NCI-H1092 treated with DMSO at 0.1 percent for 48 hours (cell line): Measurements from ENCODE around the gene ARID3B.
"Not testable (repeated sequence)": the region's sequence is repeated elsewhere in the genome, so short reads cannot be mapped to it uniquely, and the experiment has no call there.

Experiments
- DNase-seq: peaks from one replicate; lab custom pipeline; 2025; lab: John Stamatoyannopoulos, UW

The ARID3B gene

DNA sequence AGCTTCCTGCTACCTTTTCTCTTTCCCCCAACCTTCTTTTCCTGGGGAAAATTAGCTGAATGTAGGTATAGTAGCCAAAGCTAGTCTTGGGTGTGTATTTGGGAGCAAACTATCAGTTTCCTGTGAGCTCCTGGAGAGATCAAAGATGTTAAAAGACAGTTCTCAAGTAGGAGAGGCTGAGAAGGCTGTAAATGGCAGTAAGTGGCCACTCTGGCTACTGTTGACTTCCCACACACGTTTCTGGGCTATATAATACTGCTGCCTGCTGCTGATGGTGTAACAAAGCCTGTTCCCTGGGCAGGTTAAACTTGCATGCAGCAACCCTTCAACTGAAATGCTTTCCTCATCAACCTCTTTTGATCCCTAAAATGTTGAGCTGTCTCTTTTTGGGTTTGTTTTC lies 27.6 kb downstream of the ARID3B start:
- no peak for DNase-seq

DNA sequence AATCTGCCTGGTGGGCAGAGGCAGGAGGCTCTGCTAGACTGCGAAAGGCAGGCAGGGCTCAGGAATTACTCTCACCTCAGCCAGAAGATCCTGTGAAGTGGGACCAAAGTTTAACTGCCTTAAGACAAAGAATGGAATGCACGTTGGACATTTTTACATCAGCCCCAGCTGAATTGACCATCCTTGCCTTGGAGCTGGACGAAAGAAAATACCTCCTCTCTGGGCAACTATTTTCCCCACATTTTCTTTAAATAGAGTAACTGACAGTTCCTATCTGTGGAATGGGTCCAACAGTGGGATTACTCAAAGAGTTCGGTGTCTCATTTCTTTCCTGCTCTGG lies 28.7 kb downstream of the ARID3B start:
- DNase-seq, result no peak

DNA sequence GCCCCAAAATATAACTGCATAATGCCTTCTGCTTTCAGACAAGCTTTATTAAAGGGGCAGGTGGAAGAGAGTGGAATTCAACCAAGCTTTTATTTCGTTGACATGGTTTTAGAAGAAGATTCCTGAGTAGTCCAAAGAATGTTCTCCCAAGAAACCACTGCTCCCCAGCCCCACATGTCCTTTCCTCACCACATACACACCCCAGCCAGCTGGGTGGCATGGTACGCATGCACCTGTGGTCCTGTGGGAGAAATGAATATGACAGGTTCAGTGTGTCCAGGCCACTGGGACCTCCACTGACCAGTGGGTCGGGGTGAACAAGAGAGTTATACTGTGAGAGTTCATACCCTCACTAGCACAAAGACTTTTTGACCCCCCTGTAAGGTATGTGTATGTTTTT lies 30.2 kb downstream of the ARID3B start:
- no peak for DNase-seq

DNA sequence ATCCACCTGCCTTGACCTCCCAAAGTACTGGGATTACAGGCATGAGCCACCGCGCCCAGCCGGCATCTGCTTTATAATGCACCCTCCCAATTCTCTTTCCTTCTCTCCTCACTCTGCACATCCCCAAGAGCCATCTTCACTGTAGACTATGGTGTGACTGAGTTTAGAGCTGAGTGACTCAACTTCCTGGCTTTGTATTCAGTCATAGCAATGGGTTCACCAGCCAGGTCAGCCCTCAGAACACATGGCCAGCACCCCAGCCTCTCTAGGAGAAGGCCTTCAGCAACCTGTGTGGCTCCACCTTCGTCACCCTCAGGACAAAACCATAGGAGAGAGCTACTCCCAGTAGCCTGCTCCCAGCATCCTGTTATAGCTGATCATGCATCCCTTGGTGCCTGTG lies 33.0 kb downstream of the ARID3B start:
- DNase-seq, result no peak

DNA sequence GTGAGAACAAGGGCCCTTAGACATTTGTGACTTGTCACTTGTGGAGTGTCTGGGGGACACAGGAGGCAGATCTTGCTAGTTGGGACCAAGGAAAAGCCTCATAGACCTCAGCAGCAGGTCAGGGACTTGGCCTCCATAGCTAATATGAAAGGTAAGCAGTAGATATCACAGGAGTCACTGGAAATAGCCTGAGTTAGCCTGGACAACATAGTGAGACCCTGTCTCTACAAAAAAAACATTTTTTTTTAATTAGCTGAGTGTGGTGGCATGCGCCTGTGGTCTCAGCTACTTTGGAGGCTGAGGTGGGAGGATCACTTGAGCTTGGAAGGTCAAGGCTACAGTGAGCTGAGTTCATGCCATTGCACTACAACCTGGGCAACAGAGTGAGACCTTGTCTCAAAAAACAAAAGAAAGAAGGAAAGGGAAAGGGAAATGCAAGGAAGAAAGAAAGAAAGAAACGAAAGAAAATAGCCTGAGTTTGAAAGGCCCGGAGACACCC lies 37.5 kb downstream of the ARID3B start:
- DNase-seq, result no peak

DNA sequence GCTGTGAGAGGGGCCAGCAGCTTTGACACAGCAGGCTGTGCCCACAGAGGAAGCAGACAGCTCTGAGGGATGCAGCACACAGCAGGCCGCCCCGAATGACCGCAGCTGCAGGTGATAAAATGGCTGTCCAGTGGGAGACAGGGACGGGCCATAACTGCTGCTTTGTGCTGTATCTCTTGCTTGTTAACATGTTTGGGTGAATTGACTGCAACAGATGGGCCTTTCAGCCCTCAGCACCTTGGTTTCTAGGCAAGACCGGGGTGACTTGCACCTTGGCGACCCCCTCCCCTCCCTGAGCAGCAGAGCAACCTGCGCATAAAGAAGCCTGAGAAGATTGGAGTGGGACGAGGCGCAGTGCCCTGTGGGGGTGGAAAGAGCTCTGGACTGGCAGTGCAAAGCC lies 38.0 kb downstream of the ARID3B start:
- DNase-seq, result no peak

DNA sequence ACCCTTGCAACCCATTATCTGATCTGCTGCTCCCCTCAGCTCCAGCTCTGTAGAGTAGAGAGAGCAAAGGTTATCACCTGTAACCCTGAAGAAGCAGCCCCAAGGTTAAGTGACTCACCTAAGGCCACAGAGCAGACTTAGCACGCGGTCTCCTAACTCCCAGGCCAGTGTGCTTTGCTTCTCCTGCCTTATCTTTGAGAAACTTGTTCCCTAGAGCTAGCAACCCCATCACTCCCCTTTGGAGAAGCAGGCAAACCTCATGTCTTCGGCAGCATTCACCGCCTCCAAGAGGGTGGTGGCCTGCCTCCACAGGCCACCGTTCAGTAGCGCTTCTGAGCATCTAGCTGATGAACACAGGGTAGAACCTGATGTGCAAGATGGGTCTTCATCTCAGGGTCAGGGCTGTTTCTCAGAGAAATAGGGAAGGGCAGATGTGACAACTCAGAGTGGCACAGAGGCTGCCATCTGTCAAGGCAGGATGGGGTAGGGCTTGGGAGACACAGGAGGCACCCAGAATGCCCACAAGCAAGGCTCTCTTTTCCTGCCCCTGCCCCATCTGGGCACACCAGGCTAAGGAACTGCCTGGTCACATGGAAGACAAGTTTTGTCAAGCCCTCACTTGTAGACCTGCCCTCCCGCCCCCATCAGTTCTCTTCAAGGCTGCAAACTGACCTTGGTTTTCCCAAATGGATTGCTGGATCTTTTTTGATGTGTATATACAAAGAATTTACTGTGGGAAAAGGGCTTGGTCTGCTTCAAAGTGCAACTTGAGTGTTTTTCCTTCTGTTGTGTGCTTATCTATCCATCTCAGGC lies 39.7 kb downstream of the ARID3B start:
- DNase-seq, result no peak

DNA sequence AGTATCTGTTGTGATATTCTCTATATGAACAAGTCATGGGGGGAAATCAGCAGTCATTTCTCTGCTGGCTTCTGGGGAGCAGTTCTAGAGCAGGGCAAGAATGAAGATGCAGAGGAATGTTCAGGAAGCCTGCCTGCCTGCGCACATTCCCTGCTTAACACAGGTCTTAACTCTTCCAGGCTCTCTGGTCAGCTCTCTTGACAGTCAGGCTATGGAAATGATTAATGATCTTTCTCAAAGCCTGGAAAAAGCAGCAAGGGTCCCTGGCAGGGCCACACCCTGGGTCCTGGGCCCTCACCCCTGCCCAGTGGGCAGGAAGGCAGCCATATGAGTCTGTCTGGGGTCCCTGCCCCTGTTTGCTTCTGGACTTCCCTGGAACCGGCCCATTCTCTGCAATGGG lies 43.2 kb downstream of the ARID3B start:
- DNase-seq, result no peak

DNA sequence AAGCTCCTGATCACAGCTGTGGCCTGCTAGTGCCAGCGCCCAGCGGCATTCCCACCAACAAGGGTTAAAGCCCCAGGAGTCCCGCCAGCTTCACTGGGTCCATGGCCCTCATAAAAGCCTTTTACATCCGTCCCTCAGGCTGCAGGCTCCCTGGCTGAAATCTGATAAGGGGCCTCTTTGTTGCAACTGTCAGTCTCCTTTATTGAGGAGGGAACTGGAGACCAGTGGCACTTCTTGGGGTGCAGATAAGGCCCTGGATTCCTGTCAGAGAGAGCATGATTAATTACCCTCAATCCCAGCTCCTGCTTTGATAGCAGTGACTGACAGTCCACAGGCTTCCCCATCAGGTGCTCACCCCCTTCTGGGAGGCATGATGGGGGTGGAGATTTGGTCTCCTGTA lies 43.8 kb downstream of the ARID3B start:
- DNase-seq, result no peak

DNA sequence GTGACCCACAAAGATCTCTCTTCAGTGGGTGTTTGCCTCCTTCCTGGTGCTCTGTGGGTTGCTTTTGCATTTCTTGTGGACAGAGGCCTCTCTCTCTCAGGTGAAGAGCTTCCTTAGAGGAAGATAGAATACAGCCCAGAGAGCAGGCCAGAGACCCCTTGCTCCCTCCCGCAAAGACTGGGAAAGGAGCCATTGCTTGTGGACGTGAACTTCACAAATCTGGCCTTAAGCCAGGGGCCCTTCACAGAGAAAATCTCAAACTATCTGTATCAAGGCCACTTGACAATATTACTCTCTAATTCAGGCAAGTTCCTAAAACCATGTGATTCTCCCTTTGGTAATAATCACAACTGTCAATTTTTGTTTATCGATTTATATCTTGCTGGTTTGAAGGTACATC lies 44.2 kb downstream of the ARID3B start:
- DNase-seq, result no peak

DNA sequence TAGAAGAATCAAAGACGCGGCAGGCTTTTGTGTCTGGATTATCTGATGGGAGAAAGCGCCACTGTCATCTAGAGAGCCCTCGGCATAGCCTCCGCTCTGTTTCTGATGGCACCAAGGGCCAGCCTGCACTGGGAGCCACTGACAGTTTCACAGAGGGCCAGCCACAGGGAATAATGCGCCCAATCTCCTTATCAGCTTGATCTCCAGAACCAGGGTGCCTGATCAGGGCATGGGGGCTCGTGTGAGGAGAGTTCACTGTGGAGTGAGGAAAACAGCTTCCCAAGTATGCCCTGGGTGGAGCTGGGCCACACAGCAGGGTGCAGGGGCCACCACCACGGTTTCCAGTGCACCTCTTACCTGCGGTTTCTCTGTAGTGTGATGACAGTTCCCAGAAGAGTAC lies 44.8 kb downstream of the ARID3B start:
- DNase-seq, result no peak

DNA sequence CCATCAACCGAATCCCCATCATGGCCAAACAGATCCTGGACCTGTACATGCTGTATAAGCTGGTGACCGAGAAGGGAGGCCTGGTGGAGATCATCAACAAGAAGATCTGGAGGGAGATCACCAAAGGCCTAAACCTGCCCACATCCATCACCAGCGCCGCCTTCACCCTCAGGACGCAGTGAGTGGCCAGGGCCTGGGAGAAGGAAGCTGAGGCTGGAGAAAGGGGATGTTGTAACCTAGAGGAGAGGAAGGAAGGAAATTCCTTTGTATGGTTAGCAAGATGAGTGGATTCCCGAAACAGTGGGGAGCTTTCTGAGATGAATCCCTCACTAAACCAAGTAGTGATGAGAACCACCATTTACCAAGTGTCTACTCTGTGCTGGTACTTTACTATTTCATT lies 48.8 kb downstream of the ARID3B start:
- no peak for DNase-seq

DNA sequence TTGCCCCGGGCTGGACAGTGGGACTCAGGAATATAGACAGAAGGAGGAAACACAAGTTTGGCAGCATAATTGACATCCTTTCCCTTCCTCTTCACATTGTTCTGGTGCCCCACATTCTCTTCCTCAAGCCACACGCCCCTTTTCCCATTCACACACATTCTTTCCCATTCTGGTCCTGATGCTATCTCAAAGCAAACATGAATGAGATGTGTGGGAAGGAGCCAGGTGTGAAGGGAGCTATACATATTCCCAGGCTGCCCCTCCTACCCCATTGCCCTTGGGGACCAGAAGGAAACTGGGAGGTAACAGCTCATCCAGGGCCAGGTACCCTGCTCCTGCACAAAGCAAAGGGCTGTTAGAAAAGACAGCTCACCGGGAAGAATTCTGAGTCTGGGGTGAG lies 51.2 kb downstream of the ARID3B start:
- DNase-seq, result no peak

DNA sequence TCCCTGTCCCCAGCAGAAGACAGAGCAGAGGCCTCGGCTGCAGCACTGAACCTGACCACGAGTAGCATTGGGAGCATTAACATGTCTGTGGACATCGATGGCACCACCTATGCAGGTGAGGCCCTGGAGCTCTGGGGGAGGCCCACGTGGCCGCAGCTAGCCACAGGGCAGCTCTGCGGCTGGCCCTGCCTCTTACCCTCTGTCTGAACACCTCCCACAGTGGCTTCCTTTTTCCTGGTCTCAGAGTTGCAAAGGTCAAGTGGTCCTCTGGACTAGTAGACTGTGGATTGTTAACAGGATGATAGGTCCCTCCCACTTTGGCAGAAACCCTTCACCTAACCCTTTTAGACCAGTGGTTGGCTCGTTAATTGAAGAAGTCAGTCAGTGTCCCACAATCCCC lies 52.1 kb downstream of the ARID3B start:
- DNase-seq, result no peak

DNA sequence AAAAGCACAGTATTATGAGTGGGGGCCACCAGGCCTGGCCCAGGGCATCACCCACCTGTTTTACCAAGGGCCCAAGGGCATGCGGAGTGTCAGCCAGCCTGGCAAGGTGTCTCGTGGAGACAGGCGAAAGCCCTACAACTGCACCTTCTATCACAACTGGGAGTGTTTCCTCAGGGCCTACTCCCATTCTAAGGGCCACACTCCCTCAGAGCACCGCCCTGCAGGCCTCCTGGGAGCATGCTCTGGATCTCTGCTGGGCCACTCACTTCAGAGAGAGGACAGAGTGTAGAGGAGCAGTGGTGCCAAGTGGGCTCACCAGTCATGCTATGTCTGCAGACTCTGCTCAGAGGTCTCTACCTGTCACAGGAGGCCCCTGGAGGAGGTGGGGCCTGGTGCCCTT lies 53.4 kb downstream of the ARID3B start:
- no peak for DNase-seq

DNA sequence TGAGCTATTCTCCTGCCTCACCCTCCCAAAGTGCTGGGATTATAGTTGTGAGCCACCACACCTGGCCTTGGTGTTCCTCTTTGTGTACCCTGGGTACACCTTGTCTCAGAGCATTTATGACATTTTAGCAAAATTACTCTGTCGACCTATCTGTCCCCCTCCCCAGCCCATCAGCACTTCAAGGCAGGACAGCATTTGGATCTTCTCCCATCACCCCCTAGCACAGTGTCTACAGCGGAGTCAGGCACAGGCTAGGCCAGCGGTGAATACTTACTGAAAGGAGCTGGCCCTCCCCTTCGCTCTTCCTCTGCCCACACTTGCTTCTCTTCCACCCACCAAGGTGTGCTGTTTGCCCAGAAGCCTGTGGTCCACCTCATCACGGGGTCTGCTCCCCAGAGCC lies 54.3 kb downstream of the ARID3B start:
- DNase-seq, result no peak

DNA sequence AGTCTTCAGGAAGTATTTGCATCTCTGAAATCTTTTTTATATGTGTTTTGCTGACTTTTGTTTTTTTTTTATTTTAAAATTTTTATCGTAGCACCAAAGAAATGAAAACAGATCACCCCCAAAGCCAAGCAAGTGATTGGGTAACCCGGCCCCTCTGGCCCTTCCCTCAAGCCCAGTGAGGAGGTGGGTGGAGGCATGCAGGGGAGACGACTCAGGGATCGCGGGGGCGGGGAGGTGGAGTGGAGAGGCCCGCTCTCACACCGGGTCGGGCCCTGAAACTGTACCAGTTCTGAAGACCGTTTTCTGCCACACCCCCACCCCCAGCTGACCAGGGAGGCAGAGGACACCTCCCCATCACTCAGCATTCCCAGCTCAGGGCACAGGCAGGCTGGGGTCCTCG lies 55.7 kb downstream of the ARID3B start:
- not testable (repeated sequence) for DNase-seq

DNA sequence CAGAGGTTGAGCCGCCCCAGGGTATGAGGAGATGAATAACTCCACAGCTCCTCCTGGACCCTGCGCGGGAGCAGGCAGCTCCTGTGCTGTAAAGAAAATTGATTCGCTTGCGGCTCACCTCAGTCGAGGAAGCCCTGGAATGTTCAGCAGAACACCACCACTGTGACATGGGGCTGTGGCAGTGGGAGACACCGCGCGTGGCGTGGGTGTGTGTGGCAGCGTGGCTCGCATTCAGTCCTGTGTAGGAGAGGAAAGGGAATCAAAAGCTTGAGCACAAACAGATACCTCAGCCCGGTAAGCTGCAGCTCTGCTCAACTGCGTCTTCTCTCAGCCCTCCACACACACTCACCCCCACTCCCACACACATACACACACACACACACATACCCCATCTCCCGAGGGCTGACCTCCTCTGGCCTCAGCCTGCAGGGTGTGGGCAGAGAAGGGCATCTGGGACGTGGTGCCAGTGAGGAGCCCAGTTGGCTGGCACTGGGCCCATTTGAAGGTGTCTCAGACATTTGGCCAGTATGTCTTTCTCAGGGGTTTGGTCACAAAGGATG lies 56.2 kb downstream of the ARID3B start:
- DNase-seq, result not testable (repeated sequence)

DNA sequence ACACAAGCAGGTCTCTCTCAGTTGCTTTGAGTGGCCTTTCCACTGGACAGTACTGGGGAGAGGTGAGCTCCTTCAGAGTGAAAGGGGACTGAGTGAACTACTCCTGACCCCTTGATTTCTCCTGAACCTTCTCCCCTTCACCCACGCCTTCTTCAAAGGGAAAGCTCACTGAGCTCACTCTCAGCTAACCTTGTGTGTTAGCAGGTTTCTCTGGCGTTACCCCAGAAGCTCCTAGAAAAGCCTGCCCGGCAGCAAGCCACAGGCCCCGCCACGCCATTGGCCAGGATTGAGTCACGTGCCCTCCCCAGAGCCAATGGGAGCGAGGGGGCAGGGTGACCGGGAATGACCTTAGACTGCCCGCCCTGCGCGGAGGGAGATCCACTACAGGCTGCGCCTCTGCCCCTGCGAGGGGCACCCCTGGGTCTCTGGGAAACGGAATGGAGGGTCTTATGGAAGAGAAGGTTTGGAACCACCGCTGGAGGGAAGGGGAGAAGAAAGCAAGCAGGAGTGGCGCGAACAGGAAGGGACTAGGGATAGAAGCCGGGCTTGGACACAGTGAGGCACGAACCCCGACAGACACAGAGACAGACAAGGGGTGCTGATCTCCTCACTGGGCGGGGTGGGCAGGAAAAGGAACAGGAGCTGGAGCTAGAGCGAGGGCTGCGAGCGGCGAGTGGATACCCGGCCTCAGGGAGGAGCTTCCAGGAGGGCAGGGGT lies 57.3 kb downstream of the ARID3B start:
- DNase-seq, result peak; percentile 88

DNA sequence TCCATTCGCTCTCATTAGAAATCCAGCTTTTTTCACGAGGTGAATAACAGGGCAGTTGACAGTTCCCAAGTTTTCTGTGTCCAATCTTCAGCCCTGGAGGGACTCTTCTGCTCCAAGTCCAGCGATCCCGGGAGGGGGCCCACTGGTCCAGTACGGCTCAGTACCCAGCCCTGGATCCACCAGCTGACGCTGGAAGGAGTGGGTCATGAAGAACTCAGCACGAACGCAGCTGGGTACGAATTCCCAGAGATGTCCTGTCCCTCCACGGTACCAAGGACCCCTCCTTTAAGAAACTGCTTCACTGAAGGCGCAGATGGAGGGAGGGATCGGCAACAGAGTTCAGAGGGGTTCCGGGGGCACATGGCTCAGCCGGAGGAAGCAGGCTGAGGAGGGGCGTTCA lies 58.1 kb downstream of the ARID3B start:
- DNase-seq, result no peak

DNA sequence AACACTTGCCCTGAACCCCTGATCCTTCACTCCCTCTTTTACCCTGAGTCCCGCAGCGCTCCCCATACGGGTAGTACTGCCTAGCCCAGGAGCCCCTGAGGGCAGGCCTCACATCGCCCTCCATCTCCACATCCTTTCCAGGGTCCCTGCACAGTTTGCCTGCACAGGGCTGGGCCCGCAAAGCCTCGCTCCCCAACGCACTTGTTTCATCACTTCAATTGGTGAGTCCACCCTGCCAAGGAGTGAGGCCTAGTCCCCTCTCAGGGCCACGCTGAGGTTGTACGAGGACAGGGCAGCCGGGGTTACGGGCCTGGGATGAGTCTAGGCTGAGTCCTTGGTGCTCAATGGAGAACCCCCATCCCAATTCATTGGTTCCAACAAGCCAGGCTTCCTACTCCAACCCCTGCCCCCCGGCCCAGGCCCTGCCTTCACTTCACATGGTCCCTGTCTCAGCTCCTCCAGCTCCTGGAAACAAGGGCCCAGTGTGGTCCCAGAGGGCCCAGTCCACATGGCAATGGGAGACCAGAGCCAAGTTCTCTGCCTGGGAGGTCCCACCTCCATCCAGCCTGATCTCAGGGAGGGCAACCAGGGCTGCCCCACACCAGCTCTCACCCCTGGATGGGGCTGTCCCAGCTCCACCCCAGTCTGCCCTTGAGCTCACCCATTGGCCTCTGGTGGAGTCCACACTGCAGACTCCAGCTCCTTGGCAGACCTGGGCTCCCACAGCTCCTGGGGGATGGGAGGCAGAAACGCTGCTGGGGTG lies 62.2 kb downstream of the ARID3B start:
- DNase-seq, result no peak
